Fibroblast of pulmonary artery (primary cell): Measurements from ENCODE around the gene ARHGDIB.

Experiments used
- DNase-seq: peaks from one replicate; pipeline ENCODE4 v3.0.0-alpha.2; 2010; ENCODE audit warnings: low read depth
- H3K4me3 ChIP-seq: replicated peaks from 2 replicates; pipeline ENCODE4 v1.5.1; 2011; ENCODE audit warnings: low read depth, mild to moderate bottlenecking, control low read depth, low read length, moderate library complexity
- TF ChIP-seq, protein P1 (sequence below): IDR thresholded peaks from 2 replicates; pipeline ENCODE4 v1.5.1; 2011; ENCODE audit warnings: mild to moderate bottlenecking, control low read depth, low read length, inconsistent platforms; ENCODE audit errors: missing control alignments

Gene ARHGDIB

DNA sequence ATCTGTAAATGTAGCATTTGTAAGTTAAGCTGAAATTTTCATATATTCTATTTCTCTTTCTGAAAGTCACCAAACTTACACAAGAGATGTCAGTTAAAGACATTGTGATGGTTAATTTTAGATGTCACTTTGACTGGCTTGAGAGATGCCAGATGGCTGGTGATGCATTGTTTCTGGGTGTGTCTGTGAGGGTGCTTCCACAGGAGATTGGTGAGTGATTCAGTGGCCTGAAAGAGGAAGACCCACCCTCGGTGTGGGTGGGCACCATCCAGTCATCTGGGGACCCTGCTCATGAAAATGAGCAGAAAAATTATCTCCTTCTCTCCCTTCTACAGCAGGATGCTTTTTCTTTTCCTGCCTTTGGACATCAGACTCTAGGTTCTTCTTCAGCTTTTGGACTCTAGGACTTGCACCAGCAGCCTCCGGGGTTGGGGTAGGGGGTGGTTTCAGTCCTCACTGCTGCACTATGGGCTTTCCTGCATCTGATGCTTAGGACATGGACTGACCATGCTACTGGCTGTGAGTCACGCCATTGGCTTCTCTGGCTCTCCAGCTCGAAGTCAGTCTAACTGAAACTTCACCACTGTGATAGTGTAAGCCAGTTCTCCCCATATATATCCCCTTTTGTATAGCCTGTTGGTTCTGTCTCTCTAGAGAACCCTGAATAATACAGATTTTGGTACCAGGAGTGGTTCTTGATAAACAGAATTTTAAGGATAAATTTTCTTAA lies 32.3 kb upstream of the ARHGDIB start:
- H3K4me3 ChIP-seq, result no peak overlapping the region
- TF ChIP-seq, protein P1, sequence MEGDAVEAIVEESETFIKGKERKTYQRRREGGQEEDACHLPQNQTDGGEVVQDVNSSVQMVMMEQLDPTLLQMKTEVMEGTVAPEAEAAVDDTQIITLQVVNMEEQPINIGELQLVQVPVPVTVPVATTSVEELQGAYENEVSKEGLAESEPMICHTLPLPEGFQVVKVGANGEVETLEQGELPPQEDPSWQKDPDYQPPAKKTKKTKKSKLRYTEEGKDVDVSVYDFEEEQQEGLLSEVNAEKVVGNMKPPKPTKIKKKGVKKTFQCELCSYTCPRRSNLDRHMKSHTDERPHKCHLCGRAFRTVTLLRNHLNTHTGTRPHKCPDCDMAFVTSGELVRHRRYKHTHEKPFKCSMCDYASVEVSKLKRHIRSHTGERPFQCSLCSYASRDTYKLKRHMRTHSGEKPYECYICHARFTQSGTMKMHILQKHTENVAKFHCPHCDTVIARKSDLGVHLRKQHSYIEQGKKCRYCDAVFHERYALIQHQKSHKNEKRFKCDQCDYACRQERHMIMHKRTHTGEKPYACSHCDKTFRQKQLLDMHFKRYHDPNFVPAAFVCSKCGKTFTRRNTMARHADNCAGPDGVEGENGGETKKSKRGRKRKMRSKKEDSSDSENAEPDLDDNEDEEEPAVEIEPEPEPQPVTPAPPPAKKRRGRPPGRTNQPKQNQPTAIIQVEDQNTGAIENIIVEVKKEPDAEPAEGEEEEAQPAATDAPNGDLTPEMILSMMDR, result no peak
- DNase-seq, result peak; percentile 64

DNA sequence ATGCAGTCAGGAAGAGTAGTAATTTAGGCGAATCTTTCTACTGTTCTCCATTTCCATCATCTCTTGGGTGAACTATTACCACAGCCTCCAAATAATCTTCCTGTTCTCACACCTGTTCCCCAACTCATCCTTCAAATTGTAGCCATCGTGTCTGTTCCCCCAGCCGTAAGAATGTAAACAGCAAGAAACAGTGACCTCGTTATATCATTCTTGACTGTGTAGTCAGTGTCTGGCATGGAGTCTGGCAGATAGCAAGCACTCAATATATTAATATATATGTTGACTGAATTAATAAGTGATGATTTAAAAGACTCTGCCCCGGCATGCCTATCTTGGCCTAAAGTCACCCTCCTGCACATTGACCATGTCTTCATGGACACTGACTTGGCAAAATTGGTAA lies 31.7 kb upstream of the ARHGDIB start:
- no peak for DNase-seq
- H3K4me3 ChIP-seq, result no peak overlapping the region
- TF ChIP-seq, protein P1, result no peak

DNA sequence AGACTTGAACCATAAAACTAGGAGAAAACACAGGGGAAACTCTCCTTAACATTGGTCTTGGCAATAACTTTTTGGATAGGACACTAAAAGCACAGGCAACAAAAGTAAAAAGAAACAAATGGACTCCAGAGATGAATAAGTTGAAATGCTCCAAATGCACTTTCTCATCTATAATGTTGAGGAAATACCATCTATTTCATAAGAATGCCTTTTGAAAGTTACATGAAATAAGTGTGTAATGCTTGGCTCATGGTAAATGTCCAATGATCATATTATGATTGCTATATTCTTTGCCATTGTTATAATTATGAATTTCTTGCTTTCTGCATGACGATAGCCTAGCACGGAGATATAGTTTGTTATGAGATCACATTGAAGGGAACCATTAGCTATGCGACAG lies 31.3 kb upstream of the ARHGDIB start:
- no peak for DNase-seq

DNA sequence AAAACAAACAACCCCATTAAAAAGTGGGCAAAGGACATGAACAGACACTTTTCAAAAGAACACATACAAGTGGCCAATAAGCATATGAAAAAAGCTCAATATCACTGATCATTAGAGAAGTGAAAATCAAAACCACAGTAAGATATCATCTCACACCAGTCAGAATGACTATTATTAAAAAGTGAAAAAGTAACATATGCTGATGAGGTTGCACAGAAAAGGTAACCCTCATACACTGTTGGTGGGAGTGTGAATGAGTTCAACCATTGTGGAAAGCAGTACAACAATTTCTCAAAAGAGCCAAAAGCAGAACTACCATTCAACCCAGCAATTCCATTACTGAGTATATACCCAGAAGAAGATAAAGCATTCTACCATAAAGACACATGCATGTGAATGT lies 29.7 kb upstream of the ARHGDIB start:
- TF ChIP-seq, protein P1, result no peak
- no peak overlapping the region for H3K4me3 ChIP-seq
- no peak for DNase-seq

More for the DNA sequence above, 31.3 kb upstream of the ARHGDIB start:
- TF ChIP-seq, protein P1, result no peak
- H3K4me3 ChIP-seq, result no peak overlapping the region

DNA sequence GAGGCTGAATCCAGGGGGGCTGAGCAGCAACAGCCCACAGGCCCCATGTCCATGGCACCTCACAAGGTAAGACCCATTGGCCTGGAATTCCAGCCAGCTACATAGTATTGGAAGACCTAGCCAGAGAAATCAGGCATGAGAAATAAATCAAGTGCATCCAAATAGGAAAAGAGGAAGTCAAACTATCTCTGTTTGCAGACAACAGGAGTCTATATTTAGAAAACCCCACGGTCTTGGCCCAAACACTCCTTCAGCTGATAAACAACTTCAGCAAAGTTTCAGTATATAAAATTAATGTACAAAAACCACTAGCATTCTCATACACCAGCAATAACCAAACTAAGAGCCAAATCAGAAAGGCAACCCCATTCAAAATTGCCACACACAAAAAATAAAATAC lies 28.4 kb upstream of the ARHGDIB start:
- DNase-seq, result no peak
- TF ChIP-seq, protein P1, result no peak
- H3K4me3 ChIP-seq, result no peak overlapping the region

GRCh38 chr12:14988035-14988434 lies 26.6 kb upstream of the ARHGDIB start:
- TF ChIP-seq, protein P1, result no peak
- H3K4me3 ChIP-seq, result no peak overlapping the region
- DNase-seq, result no peak

DNA sequence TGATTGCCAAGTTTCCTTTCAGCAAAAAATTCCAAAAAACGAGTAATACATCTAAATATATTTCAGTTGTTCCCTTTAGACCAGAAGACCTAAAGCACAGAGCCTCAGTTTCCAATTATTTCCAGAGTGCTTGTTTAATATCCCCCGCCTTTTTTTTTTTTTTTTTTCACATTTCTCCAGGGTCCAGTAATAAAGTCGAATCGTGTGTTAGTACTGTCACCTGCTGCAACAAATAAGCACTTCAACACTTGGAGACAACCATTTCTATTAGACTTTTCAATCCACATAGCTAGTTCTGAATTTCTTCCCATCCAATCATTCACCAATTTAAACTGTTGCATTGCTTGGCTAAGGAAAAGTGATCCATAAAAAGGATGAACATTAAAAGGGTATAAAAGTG lies 25.0 kb upstream of the ARHGDIB start:
- DNase-seq, result no peak
- TF ChIP-seq, protein P1, result peak; percentile 6
- no peak overlapping the region for H3K4me3 ChIP-seq
